NT2/D1 (cell line): ENCODE data around the gene RBKS.

Experiments used
- DNase-seq: peaks from one replicate; pipeline ENCODE4 v3.0.0-alpha.2; 2011; ENCODE audit warnings: low read depth, low spot score
- H3K27me3 ChIP-seq: 2 replicates; pipeline ENCODE4 v1.6.0; 2011; ENCODE audit warnings: mild to moderate bottlenecking; ENCODE audit not compliant: insufficient read length, insufficient read depth
- H3K36me3 ChIP-seq: 2 replicates; pipeline ENCODE4 v1.6.1; 2011; ENCODE audit warnings: mild to moderate bottlenecking, low read length, mixed read lengths; ENCODE audit not compliant: insufficient read depth, insufficient read length
- H3K4me1 ChIP-seq: 2 replicates; pipeline ENCODE4 v1.5.1; 2011; ENCODE audit not compliant: insufficient read depth, insufficient read length
- H3K4me3 ChIP-seq: 2 replicates; pipeline ENCODE4 v1.5.1; 2011; ENCODE audit warnings: low read depth; ENCODE audit not compliant: insufficient read length
- H3K9ac ChIP-seq: 2 replicates; pipeline ENCODE4 v1.6.0; 2011; ENCODE audit warnings: low read depth; ENCODE audit not compliant: insufficient read length
- H3K9me3 ChIP-seq: 2 replicates; pipeline ENCODE4 v1.5.1; 2011; ENCODE audit warnings: mild to moderate bottlenecking, low read length; ENCODE audit not compliant: insufficient read depth
- SUZ12 ChIP-seq: IDR thresholded peaks from 2 replicates; pipeline ENCODE4 v1.6.1; 2011; ENCODE audit not compliant: insufficient read length, insufficient read depth; ENCODE audit errors: extremely low read depth
- YY1 ChIP-seq: IDR thresholded peaks from 2 replicates; pipeline ENCODE4 v1.6.1; 2011; ENCODE audit not compliant: insufficient read length, insufficient read depth
- ZNF274 ChIP-seq: IDR thresholded peaks from 2 replicates; pipeline ENCODE4 v1.6.1; 2011; ENCODE audit warnings: mild to moderate bottlenecking, low read depth, low read length

Gene RBKS

GRCh38 chr2:27856386-27856785, 33.8 kb downstream of the RBKS start:
- H3K9ac ChIP-seq, result no peak overlapping the region
- peaks cover 11% of the 10 kb centered on the region for H3K9me3 ChIP-seq
- H3K4me3 ChIP-seq, result no peak overlapping the region
- H3K4me1 ChIP-seq, result no peaks in the 10 kb centered on the region
- no peak for TF ChIP-seq SUZ12
- no peak for TF ChIP-seq ZNF274
- no peak for TF ChIP-seq YY1
- no peaks in the 10 kb centered on the region for H3K36me3 ChIP-seq
- H3K27me3 ChIP-seq, result peaks cover 10% of the 10 kb centered on the region
- no peak for DNase-seq

GRCh38 chr2:27855476-27855875, 34.7 kb downstream of the RBKS start:
- Histone ChIP-seq H3K4me1 (no peaks in the 10 kb centered on the region), H3K27me3 (peaks cover 3% of the 10 kb centered on the region), H3K9ac (no peak overlapping the region), H3K4me3 (no peak overlapping the region), H3K36me3 (no peaks in the 10 kb centered on the region), H3K9me3 (peaks cover 11% of the 10 kb centered on the region)
- TF ChIP-seq SUZ12 (no peak), ZNF274 (no peak), YY1 (no peak)
- no peak for DNase-seq

- H3K4me1 ChIP-seq, result no peaks in the 10 kb centered on the region
- TF ChIP-seq YY1, result no peak
- H3K27me3 ChIP-seq, result no peaks in the 10 kb centered on the region
- no peak overlapping the region for H3K9ac ChIP-seq
- no peak overlapping the region for H3K4me3 ChIP-seq
- H3K9me3 ChIP-seq, result peaks cover 11% of the 10 kb centered on the region
- no peak for DNase-seq
- H3K36me3 ChIP-seq, result no peaks in the 10 kb centered on the region
Observed at GRCh38 chr2:27854229-27854862, 35.8 kb downstream of the RBKS start.

DNA sequence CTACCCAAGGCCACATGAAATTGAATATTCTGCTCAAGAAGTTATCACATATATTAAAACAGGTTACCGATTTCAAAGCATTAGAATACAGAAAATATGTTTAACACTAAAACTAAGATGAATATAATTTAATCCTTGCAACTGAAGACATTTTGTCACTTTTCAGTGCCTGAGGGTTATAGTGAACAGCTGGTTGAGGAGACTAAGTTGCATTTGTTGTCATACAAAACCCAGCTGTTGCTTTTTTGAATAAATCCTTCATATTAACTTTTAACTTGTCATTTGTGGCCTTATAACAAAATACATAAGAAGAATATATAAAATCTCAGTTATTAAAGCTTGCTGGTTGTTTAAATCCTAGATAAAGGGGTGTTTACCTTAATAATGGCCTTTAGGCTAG, 37.5 kb downstream of the RBKS start:
- peaks cover 6% of the 10 kb centered on the region for H3K9me3 ChIP-seq
- TF ChIP-seq ZNF274 (no peak), YY1 (no peak), SUZ12 (no peak)
- H3K4me1 ChIP-seq, result no peaks in the 10 kb centered on the region
- no peak overlapping the region for H3K9ac ChIP-seq
- no peaks in the 10 kb centered on the region for H3K27me3 ChIP-seq
- H3K4me3 ChIP-seq, result no peak overlapping the region
- H3K36me3 ChIP-seq, result no peaks in the 10 kb centered on the region
- no peak for DNase-seq

DNA sequence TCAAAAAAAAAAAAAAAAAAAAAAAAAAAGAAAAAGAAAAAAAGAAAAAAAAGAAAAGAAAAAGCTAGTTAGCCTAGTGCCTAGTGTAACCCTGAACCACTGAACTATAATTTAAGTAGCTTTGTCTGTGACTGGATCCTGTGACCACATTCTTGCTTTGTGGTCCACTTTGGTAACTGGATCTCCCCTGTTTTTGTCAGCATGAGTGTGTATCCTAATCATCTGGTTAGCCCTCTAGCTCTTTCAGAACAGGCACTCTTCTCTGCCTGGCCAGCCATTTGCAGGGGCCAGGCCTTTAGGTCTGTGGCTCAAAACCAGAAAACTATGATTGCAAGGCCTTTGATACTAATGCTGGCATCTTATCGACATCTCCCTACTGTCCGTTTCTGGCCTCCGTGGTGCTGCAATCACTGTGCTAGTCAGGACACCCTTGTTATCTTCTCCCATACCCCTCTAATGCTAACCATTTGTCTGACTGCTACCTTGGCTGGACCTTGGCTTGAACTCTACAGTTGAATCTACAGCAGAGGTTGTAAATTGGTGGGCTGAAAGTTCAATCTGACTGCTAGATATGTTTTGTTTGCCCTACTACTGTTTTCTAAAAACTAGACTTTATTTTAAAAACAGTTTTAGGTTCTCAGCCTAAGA, 40.5 kb downstream of the RBKS start:
- DNase-seq, result no peak
- Histone ChIP-seq H3K4me1 (no peaks in the 10 kb centered on the region), H3K27me3 (no peaks in the 10 kb centered on the region), H3K9me3 (no peaks in the 10 kb centered on the region), H3K9ac (no peak overlapping the region), H3K4me3 (no peak overlapping the region), H3K36me3 (no peaks in the 10 kb centered on the region)
- no peak for TF ChIP-seq SUZ12
- TF ChIP-seq ZNF274, result no peak
- no peak for TF ChIP-seq YY1

DNA sequence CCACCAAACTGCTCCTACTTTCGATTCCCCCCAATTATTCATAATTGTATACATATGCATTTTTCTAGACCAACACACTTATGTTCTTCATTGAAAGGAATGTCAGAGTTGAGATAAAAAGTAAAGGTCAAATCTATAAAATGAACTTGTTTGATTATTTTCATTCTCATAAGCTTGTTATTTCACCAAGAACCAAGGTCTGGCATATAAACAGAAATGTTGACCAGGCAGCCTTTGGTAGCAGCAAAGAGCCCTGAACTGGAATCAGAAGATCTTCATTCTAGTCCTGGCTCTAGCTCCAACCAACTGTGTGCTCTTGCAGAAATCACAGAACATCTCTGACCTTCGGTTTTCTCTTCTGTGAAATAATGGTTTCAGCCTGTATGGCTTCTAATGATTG, 42.9 kb downstream of the RBKS start:
- Histone ChIP-seq H3K27me3 (no peaks in the 10 kb centered on the region), H3K9ac (no peak overlapping the region), H3K9me3 (no peaks in the 10 kb centered on the region), H3K4me1 (no peaks in the 10 kb centered on the region), H3K4me3 (no peak overlapping the region), H3K36me3 (no peaks in the 10 kb centered on the region)
- no peak for DNase-seq
- no peak for TF ChIP-seq SUZ12
- no peak for TF ChIP-seq ZNF274
- TF ChIP-seq YY1, result no peak

DNA sequence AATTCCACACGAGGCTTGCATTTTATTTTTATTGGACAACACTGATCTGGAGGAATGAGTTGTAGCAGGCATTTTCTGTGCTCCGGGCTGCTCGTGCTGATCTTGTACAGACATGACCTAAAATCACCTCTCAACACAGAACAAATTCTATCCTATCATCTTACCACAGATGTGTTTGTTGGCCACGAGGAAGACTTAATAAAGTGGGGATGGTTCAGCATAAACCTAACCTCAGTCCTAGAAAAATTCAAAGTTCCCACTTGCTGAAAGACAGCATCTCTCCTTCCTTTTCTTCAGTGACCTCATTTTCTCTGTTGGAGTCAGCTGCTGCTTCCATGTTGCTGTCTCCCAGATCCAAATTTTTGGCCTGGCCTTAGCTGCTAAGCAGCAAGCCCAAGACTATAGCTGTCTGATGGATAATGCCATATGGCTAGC, 45.3 kb downstream of the RBKS start:
- no peaks in the 10 kb centered on the region for H3K36me3 ChIP-seq
- DNase-seq, result no peak
- no peak overlapping the region for H3K9ac ChIP-seq
- TF ChIP-seq ZNF274 (no peak), SUZ12 (no peak), YY1 (no peak)
- no peaks in the 10 kb centered on the region for H3K4me1 ChIP-seq
- no peaks in the 10 kb centered on the region for H3K9me3 ChIP-seq
- no peaks in the 10 kb centered on the region for H3K27me3 ChIP-seq
- H3K4me3 ChIP-seq, result no peak overlapping the region
